Sigmoid colon (tissue), 7 donors: Measurements from ENCODE around the gene RASGRP2. TPM values are rescaled to one million over a fixed set of nuclear protein-coding genes. Genes with fewer than 3 reads are reported as not detected.

Source experiments
- DNase-seq: peaks from one replicate; pipeline ENCODE4 v3.0.0-alpha.2; 2019
- H3K27ac ChIP-seq, 4 donors: fragments of 200-600 bp; sonication (generic); one replicate each; pipeline ENCODE4 v1.5.1; 2016 to 2019; ENCODE audit warnings: mild to moderate bottlenecking in 1 of 4
- H3K27me3 ChIP-seq, 3 donors: fragments of 200-600 bp; sonication (generic); one replicate each; pipeline ENCODE4 v1.5.1; 2019; ENCODE audit warnings: mild to moderate bottlenecking in 1 of 3
- H3K36me3 ChIP-seq, 4 donors: fragments of 200-600 bp; sonication (generic); one replicate each; pipeline ENCODE4 v1.5.1; 2016 to 2019
- H3K4me1 ChIP-seq, 4 donors: fragments of 200-600 bp; sonication (generic); one replicate each; pipeline ENCODE4 v1.5.1; 2017 to 2019
- H3K4me3 ChIP-seq, 4 donors: fragments of 200-600 bp; sonication (generic); one replicate each; pipeline ENCODE4 v1.5.1; 2017 to 2019; ENCODE audit warnings: mild to moderate bottlenecking in 2 of 4, moderate library complexity in 1 of 4
- H3K9me3 ChIP-seq, 4 donors: fragments of 200-600 bp in 3 of 4; sonication (generic) in 3 of 4; one replicate each; pipeline versions ENCODE4 v1.5.1 to v1.6.1; 2013 to 2019
- EP300 ChIP-seq, 4 donors: sonication (generic); formaldehyde crosslinking; IDR thresholded peaks; one replicate each; pipeline ENCODE4 v1.6.1; 2017; ENCODE audit warnings: antibody characterized with exemption in 4 of 4
- POLR2A ChIP-seq, 2 donors: fragments of 450-650 bp; IDR thresholded peaks; one replicate each; pipeline ENCODE4 v1.6.1; 2016; ENCODE audit warnings: antibody characterized with exemption in 2 of 2, mild to moderate bottlenecking in 2 of 2, moderate library complexity in 2 of 2
- POLR2AphosphoS5 ChIP-seq, 4 donors: sonication (generic); formaldehyde crosslinking; IDR thresholded peaks; one replicate each; pipeline ENCODE4 v1.6.1; 2017; ENCODE audit warnings: antibody characterized with exemption in 4 of 4
- WGBS, 2 donors: extraction: QIAGEN DNeasy Blood & Tissue Kit; methylation state at CpG; one replicate each; pipeline ENCODE4 v1.1.7; 2013; 5-methylcytosine and 5-hydroxymethylcytosine counted together
- intact Hi-C: fragments of 100-400 bp; cut with DNase I; formaldehyde crosslinking; loops from one replicate; pipeline ENCODE4 v1.15.1; 2023
- polyA plus RNA-seq, 3 donors: library from polyadenylated mRNA; stranded (reverse); fragments of 200-250 nt; gene quantifications; one replicate each; pipeline ENCODE4 v1.2.3, GENCODE V29; 2013
- total RNA-seq, 4 donors: library from RNA; depleted of rRNA; stranded (reverse); fragments of >200 nt; gene quantifications; one replicate each; pipeline ENCODE4 v1.1.0, GENCODE V29; 2016
- TF ChIP-seq, protein P1 (sequence below), 4 experiments: fragments of 450-650 bp in 3 of 4; fragments of 200-600 bp in 1 of 4; IDR thresholded peaks; one replicate each; pipeline ENCODE4 v1.5.1; 2016 to 2019; ENCODE audit warnings: antibody characterized with exemption in 4 of 4, mild to moderate bottlenecking in 3 of 4, moderate library complexity in 2 of 4
- donor health status: healthy with polysubstance abuse.
- donor health status: Bipolar disorder and iron deficiency.
- donor health status: healthy.

RASGRP2 gene
- total and polyA plus RNA-seq, 7 donors = 2.1 to 101 (median 27.2) TPM

DNA sequence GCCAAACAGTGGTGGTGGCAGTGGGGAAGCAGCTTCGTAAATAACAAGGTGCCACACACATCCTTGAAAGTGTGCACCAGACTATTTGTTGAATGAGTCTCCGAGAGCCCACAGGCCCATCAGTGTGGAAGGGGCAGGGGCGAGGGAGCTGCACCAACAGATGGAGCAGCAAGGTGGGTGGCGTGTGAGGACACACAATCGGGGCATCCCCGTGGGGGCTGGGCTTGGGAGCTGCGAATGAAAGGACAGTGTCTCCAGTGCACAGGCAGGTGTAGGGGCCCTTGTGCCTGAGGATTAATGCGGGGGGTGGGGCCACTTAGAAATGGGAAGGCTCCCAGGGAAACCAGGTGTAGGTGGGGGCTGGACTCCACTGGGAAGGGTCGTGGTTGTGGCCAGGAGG lies 23.8 kb downstream of the RASGRP2 start:
- Histone ChIP-seq H3K9me3 (no peaks in the 10 kb centered on the region), H3K4me3 (no peak overlapping the region), H3K4me1 (peaks cover 0 to 7% (median 3%) of the 10 kb centered on the region in 4 donors), H3K27ac (no peak overlapping the region), H3K27me3 (peaks cover 13 to 76% (median 68%) of the 10 kb centered on the region in 3 donors), H3K36me3 (no peaks in the 10 kb centered on the region)
- intact Hi-C loops = loop anchor here (5.0 kb wide), 1 partner anchor 168 kb away; no protein-coding TSS in a partner anchor
- DNase-seq = peak; percentile 61
- 61 to 77% methylated on average over 9 of the region's 9 CpGs for WGBS, 2 donors
- TF ChIP-seq POLR2AphosphoS5 (IDR thresholded peaks at IDR 0.05) = no peak
- TF ChIP-seq, protein P1, sequence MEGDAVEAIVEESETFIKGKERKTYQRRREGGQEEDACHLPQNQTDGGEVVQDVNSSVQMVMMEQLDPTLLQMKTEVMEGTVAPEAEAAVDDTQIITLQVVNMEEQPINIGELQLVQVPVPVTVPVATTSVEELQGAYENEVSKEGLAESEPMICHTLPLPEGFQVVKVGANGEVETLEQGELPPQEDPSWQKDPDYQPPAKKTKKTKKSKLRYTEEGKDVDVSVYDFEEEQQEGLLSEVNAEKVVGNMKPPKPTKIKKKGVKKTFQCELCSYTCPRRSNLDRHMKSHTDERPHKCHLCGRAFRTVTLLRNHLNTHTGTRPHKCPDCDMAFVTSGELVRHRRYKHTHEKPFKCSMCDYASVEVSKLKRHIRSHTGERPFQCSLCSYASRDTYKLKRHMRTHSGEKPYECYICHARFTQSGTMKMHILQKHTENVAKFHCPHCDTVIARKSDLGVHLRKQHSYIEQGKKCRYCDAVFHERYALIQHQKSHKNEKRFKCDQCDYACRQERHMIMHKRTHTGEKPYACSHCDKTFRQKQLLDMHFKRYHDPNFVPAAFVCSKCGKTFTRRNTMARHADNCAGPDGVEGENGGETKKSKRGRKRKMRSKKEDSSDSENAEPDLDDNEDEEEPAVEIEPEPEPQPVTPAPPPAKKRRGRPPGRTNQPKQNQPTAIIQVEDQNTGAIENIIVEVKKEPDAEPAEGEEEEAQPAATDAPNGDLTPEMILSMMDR (IDR thresholded peaks at IDR 0.05) = no peak
- TF ChIP-seq EP300 (IDR thresholded peaks at IDR 0.05) = no peak
- no peak for TF ChIP-seq POLR2A (IDR thresholded peaks at IDR 0.05)

DNA sequence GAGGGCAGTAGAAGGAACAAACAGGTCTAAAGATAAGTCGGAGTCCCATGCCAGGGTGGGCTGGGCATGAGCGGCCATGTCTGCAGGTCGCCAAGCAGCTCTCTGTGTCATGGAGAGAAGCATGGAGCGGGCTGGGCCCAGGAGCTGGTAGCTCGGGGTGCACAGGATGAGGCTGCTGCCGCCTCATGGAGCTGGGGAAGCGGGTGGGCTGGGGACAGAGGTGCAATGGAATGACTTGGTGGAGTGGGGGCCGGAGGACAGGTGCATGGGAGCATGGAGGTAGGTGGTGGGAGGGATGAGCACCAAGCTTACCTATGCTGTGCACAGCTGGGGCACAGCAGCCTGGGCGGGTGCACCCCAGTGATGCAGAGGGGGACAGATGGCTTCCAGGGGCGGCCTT lies 24.5 kb downstream of the RASGRP2 start:
- intact Hi-C loops = no loop called here
- Histone ChIP-seq H3K9me3 (no peaks in the 10 kb centered on the region), H3K27ac (no peak overlapping the region), H3K27me3 (peaks cover 15 to 84% (median 69%) of the 10 kb centered on the region in 3 donors), H3K4me3 (no peak overlapping the region), H3K36me3 (no peaks in the 10 kb centered on the region), H3K4me1 (peaks cover 0 to 7% (median 3%) of the 10 kb centered on the region in 4 donors)
- TF ChIP-seq EP300 (IDR thresholded peaks at IDR 0.05) (no peak), POLR2AphosphoS5 (IDR thresholded peaks at IDR 0.05) (no peak), POLR2A (IDR thresholded peaks at IDR 0.05) (no peak)
- TF ChIP-seq, protein P1 (IDR thresholded peaks at IDR 0.05) = no peak
- no peak for DNase-seq
- WGBS, 2 donors = 84 to 88% methylated on average over 10 of the region's 10 CpGs

DNA sequence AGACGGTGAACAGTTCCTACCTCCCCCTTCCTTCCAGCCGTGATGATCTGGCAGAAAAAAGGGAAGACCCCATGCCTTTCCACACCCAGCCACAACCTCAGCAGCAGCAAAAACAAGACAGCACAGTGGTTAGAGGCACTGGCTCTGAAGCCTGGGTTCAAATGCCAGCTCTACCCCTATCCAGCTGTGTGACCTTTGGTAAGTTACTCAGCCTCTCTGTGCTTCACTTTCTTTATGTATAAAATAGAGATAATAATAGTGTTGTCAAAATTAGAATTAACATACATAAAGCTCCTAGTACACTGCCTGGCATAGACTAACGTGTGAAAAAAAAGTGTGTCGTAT lies 25.2 kb downstream of the RASGRP2 start:
- intact Hi-C loops = no loop called here
- no peaks in the 10 kb centered on the region for H3K36me3 ChIP-seq
- no peak overlapping the region for H3K4me3 ChIP-seq
- H3K9me3 ChIP-seq = no peaks in the 10 kb centered on the region
- TF ChIP-seq POLR2AphosphoS5 (IDR thresholded peaks at IDR 0.05) (no peak), POLR2A (IDR thresholded peaks at IDR 0.05) (no peak), EP300 (IDR thresholded peaks at IDR 0.05) (no peak)
- TF ChIP-seq, protein P1 (IDR thresholded peaks at IDR 0.05) = no peak
- no peak for DNase-seq
- H3K4me1 ChIP-seq = peaks cover 0 to 8% (median 4%) of the 10 kb centered on the region in 4 donors
- H3K27ac ChIP-seq = no peak overlapping the region
- H3K27me3 ChIP-seq = peaks cover 21 to 90% (median 74%) of the 10 kb centered on the region in 3 donors
- WGBS, 2 donors = 58 to 65% methylated on average over 4 of the region's 4 CpGs

DNA sequence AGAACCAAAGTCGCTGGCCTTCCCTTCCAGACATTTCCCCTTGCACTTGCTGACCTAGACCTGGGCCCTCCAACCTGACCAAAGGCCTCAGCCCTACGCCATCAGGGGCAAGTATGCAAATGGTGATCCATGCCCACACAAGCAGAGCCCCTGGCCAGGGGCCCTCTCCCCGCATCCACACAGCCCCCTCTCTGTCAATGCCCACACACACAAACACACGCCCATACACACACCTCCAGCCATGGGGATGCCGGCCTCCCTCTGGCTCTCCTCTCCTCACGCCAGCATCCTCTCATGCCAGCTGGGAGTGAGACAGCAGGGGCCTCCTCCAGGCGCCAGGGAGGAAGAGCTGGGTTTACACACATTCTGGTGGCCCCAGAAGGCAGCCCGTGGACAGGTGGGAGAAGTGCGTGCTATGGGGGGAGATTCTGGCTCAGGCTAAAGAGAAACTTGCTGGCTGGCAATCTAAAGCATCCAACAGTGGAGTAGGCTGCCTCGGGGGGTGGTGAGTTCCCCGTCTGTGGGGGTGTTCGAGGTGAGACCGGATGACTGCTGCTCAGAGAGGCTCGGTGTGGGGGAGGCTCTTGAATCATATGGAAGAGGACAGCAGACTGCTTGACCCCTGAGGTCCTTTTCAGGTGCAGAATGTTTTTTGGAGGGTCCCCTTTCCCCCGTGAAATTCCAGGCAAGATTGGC lies 25.7 kb downstream of the RASGRP2 start:
- 63 to 79% methylated on average over 15 of the region's 15 CpGs for WGBS, 2 donors
- Histone ChIP-seq H3K27me3 (peaks cover 25 to 96% (median 79%) of the 10 kb centered on the region in 3 donors), H3K9me3 (no peaks in the 10 kb centered on the region), H3K4me3 (no peak overlapping the region), H3K27ac (no peak overlapping the region), H3K4me1 (peaks cover 0 to 6% (median 5%) of the 10 kb centered on the region in 4 donors), H3K36me3 (no peaks in the 10 kb centered on the region)
- DNase-seq = peak; percentile 56
- intact Hi-C loops = no loop called here
- TF ChIP-seq POLR2AphosphoS5 (IDR thresholded peaks at IDR 0.05) = no peak
- TF ChIP-seq EP300 (IDR thresholded peaks at IDR 0.05) = no peak
- TF ChIP-seq, protein P1 (IDR thresholded peaks at IDR 0.05) = no peak

DNA sequence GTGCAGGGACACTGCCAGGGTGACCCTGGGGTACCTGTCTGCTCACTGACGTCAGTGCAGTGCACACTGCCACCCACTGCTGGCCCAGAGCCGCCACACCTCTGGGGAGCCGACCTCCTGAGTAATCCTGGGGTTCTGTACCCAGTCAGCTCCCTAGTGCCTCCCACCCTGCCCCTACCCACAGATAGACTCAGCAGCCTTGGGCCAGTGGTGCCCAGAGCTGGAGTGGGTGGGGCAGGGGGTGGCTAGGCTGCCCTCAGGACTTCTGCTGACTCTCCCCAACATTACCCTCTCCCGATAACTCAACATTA lies 26.7 kb downstream of the RASGRP2 start:
- peaks cover 0 to 16% (median 15%) of the 10 kb centered on the region in 4 donors for H3K4me1 ChIP-seq
- intact Hi-C loops = no loop called here

More for the DNA sequence above, 26.7 kb downstream of the RASGRP2 start:
- no peak for TF ChIP-seq POLR2A (IDR thresholded peaks at IDR 0.05)
- no peak for TF ChIP-seq EP300 (IDR thresholded peaks at IDR 0.05)
- TF ChIP-seq, protein P1 (IDR thresholded peaks at IDR 0.05) = no peak
- no peak for TF ChIP-seq POLR2AphosphoS5 (IDR thresholded peaks at IDR 0.05)
- 50 to 70% methylated on average over 4 of the region's 4 CpGs for WGBS, 2 donors
- no peak overlapping the region for H3K27ac ChIP-seq
- H3K9me3 ChIP-seq = no peaks in the 10 kb centered on the region
- peaks cover 35 to 98% (median 81%) of the 10 kb centered on the region in 3 donors for H3K27me3 ChIP-seq
- no peak overlapping the region for H3K4me3 ChIP-seq
- H3K36me3 ChIP-seq = no peaks in the 10 kb centered on the region
- DNase-seq = no peak
